Measurements from ENCODE around the gene SRD5A3. TPM values are rescaled to one million over a fixed set of nuclear protein-coding genes. Genes with fewer than 3 reads are reported as not detected.

SRD5A3 gene
- total RNA-seq, 1 experiment from 2014 or later: 17.0 TPM

GRCh38 chr4:55354648-55355047, 8.6 kb downstream of the SRD5A3 start:
- ChIA-PET CTCF (no interaction called here), POLR2A (no interaction called here)
- DNase-seq (ENCODE audit: low read depth, low spot score) (no peak), ATAC-seq (no peak)
- H3K4me3 ChIP-seq (ENCODE audit: low read depth in 2 of 2, low read length in 2 of 2): no peak overlapping the region
- no peak overlapping the region for H3K27ac ChIP-seq (ENCODE audit: low read length)
- in situ Hi-C loops (cut with HindIII; ENCODE audit: low pct_unique_long_range_greater_than_20kb, low sequenced_read_pairs): no loop called here
- H3K36me3 ChIP-seq (ENCODE audit: control insufficient read depth, insufficient read depth, low read length): no peaks in the 10 kb centered on the region
- no peaks in the 10 kb centered on the region for H3K9me3 ChIP-seq (ENCODE audit: control insufficient read depth, insufficient read depth, low read depth, low read length)
- BruUV-seq (replicated peaks): no TSS peak
- 0 out of 2 replicates have a peak, but pooled peaks cover 3% of the 10 kb centered on the region for H3K4me1 ChIP-seq (ENCODE audit: control insufficient read depth, insufficient read depth, low read length)
- no peaks in the 10 kb centered on the region for H3K27me3 ChIP-seq (ENCODE audit: control insufficient read depth, insufficient read depth, low read length)
- TF ChIP-seq, protein P1, sequence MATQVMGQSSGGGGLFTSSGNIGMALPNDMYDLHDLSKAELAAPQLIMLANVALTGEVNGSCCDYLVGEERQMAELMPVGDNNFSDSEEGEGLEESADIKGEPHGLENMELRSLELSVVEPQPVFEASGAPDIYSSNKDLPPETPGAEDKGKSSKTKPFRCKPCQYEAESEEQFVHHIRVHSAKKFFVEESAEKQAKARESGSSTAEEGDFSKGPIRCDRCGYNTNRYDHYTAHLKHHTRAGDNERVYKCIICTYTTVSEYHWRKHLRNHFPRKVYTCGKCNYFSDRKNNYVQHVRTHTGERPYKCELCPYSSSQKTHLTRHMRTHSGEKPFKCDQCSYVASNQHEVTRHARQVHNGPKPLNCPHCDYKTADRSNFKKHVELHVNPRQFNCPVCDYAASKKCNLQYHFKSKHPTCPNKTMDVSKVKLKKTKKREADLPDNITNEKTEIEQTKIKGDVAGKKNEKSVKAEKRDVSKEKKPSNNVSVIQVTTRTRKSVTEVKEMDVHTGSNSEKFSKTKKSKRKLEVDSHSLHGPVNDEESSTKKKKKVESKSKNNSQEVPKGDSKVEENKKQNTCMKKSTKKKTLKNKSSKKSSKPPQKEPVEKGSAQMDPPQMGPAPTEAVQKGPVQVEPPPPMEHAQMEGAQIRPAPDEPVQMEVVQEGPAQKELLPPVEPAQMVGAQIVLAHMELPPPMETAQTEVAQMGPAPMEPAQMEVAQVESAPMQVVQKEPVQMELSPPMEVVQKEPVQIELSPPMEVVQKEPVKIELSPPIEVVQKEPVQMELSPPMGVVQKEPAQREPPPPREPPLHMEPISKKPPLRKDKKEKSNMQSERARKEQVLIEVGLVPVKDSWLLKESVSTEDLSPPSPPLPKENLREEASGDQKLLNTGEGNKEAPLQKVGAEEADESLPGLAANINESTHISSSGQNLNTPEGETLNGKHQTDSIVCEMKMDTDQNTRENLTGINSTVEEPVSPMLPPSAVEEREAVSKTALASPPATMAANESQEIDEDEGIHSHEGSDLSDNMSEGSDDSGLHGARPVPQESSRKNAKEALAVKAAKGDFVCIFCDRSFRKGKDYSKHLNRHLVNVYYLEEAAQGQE (IDR thresholded peaks at IDR 0.05; ENCODE audit: insufficient read depth in 1 of 2, low read depth in 2 of 2, low read length in 1 of 2): no peak
- TF ChIP-seq SIN3A (IDR thresholded peaks at IDR 0.05; ENCODE audit: borderline replicate concordance, insufficient read depth, low read depth, low read length): no peak
- no peak for TF ChIP-seq TCF7L2 (IDR thresholded peaks at IDR 0.05; ENCODE audit: low read depth, low read length)
- TF ChIP-seq POLR2AphosphoS5 (IDR thresholded peaks at IDR 0.05; ENCODE audit: low read depth, low read length): no peak
- no peak for TF ChIP-seq CTCF (IDR thresholded peaks at IDR 0.05)
- intact Hi-C loops (cut with micrococcal nuclease; ENCODE audit: unreplicated experiment): no loop called here

DNA sequence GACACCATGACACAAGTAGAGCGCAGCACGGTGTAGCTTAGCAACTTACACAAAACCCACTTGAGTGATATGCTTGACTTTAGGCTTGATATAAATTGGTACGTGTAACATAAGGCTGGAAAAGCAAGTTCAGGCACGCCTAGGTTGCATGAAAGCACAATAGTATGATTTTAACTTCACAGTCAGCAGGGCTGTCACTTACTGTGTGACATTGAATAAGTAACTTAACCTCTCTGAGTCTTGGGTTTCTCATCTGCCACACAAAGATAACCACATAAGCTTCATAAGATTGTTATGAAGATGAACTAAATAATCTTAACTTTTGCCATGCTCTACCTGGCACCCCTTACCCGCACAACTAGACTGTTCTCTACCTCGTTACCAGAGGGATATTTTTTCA, 9.5 kb downstream of the SRD5A3 start:
- Histone ChIP-seq H3K27me3 (ENCODE audit: control insufficient read depth, insufficient read depth, low read length) (no peaks in the 10 kb centered on the region), H3K4me3 (ENCODE audit: low read depth in 2 of 2, low read length in 2 of 2) (no peak overlapping the region), H3K4me1 (ENCODE audit: control insufficient read depth, insufficient read depth, low read length) (0 out of 2 replicates have a peak, but pooled peaks cover 3% of the 10 kb centered on the region), H3K9me3 (ENCODE audit: control insufficient read depth, insufficient read depth, low read depth, low read length) (no peaks in the 10 kb centered on the region), H3K36me3 (ENCODE audit: control insufficient read depth, insufficient read depth, low read length) (no peaks in the 10 kb centered on the region), H3K27ac (ENCODE audit: low read length) (no peak overlapping the region)
- POLR2A ChIA-PET: no interaction called here
- no peak for TF ChIP-seq POLR2AphosphoS5 (IDR thresholded peaks at IDR 0.05; ENCODE audit: low read depth, low read length)
- TF ChIP-seq, protein P1 (IDR thresholded peaks at IDR 0.05; ENCODE audit: insufficient read depth in 1 of 2, low read depth in 2 of 2, low read length in 1 of 2): no peak
- no peak for TF ChIP-seq CTCF (IDR thresholded peaks at IDR 0.05)
- TF ChIP-seq SIN3A (IDR thresholded peaks at IDR 0.05; ENCODE audit: borderline replicate concordance, insufficient read depth, low read depth, low read length): no peak
- TF ChIP-seq TCF7L2 (IDR thresholded peaks at IDR 0.05; ENCODE audit: low read depth, low read length): no peak
- CTCF ChIA-PET: no interaction called here
- BruUV-seq (replicated peaks): no TSS peak
- no peak for ATAC-seq
- intact Hi-C loops (cut with micrococcal nuclease; ENCODE audit: unreplicated experiment) (no loop called here), in situ Hi-C loops (cut with HindIII; ENCODE audit: low pct_unique_long_range_greater_than_20kb, low sequenced_read_pairs) (no loop called here)
- no peak for DNase-seq (ENCODE audit: low read depth, low spot score)
